PC-3 (cell line): Measurements from ENCODE around the gene STK32C.

ENCODE experiments used
- CTCF ChIP-seq: fragments of 300-600 bp; sonication (generic); conservative IDR thresholded peaks from 2 replicates; pipeline ENCODE4 v1.5.1; 2017; ENCODE audit warnings: antibody characterized with exemption, low read depth, mild to moderate bottlenecking, low read length
- EZH2phosphoT487 ChIP-seq: fragments of 300-600 bp; sonication (generic); IDR thresholded peaks from 2 replicates; pipeline ENCODE4 v1.6.1; 2018; ENCODE audit warnings: mild to moderate bottlenecking, antibody characterized with exemption, low read length, borderline replicate concordance

DNA sequence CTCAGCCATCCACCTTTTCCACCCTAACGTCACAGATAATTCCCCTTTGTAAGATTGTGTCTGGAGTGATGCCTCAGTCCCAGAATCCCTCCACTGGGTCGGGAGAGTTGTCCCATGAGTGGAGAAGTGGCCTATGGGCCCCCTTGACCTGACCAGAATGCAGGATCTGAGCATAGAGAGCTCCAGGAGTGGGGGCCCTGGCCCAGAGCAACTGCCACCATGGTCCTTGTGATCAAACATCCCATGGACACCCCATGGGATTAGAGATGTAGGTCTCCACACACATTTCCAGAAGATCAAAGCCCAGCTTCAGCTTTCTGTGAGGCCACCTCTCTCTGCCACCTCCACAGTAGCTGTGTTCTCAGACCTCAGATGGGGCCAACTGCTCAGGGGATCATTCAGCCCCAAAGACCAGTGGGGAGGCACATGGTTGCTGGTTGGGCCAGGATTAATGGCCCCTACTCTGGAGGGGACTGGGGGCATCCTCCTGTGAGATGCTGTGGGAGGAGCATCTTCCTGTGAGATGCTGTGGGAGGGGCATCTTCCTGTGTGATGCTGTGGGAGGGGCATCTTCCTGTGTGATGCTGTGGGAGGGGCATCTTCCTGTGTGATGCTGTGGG lies 149.5 kb downstream of the STK32C start:
- TF ChIP-seq CTCF (no peak), EZH2phosphoT487 (no peak)
